Measurements from ENCODE around the gene ASB16.
"Not testable (repeated sequence)": the region's sequence is repeated elsewhere in the genome, so short reads cannot be mapped to it uniquely, and the experiment has no call there.

Gene ASB16

GRCh38 chr17:44132275-44132821 lies 38.2 kb upstream of the ASB16 start:
- FAIRE-seq (no peak), DNase-seq (ENCODE audit: insufficient read length) (no peak)
- no peak for TF ChIP-seq POLR2A (IDR thresholded peaks at IDR 0.05; ENCODE audit: low read depth, low read length)
- TF ChIP-seq TAF1 (IDR thresholded peaks at IDR 0.05; ENCODE audit: borderline replicate concordance, low read depth, low read length): no peak
- TF ChIP-seq POLR2AphosphoS5 (IDR thresholded peaks at IDR 0.05; ENCODE audit: low read depth, low read length): no peak

- no peak for TF ChIP-seq POLR2AphosphoS5 (IDR thresholded peaks at IDR 0.05; ENCODE audit: low read depth, low read length)
- no peak for TF ChIP-seq POLR2A (IDR thresholded peaks at IDR 0.05; ENCODE audit: low read depth, low read length)
- no peak for TF ChIP-seq TAF1 (IDR thresholded peaks at IDR 0.05; ENCODE audit: borderline replicate concordance, low read depth, low read length)
- FAIRE-seq (no peak), DNase-seq (ENCODE audit: insufficient read length) (no peak)
Observed at GRCh38 chr17:44133918-44134476, 36.5 kb upstream of the ASB16 start.

GRCh38 chr17:44134752-44135568 lies 35.5 kb upstream of the ASB16 start:
- TF ChIP-seq TAF1 (IDR thresholded peaks at IDR 0.05; ENCODE audit: borderline replicate concordance, low read depth, low read length): no peak
- no peak for DNase-seq (ENCODE audit: insufficient read length)
- no peak for FAIRE-seq

- no peak for TF ChIP-seq POLR2A (IDR thresholded peaks at IDR 0.05; ENCODE audit: low read depth, low read length)
- DNase-seq (ENCODE audit: insufficient read length) (no peak), FAIRE-seq (no peak)
Observed at GRCh38 chr17:44137891-44138709, 32.4 kb upstream of the ASB16 start.

- not testable (repeated sequence) for FAIRE-seq; DNase-seq (ENCODE audit: insufficient read length)
Observed at GRCh38 chr17:44143921-44144320, 26.6 kb upstream of the ASB16 start.

GRCh38 chr17:44144966-44145739 lies 25.4 kb upstream of the ASB16 start:
- FAIRE-seq: no peak
- TF ChIP-seq POLR2AphosphoS5 (IDR thresholded peaks at IDR 0.05; ENCODE audit: low read depth, low read length): no peak
- no peak for TF ChIP-seq TAF1 (IDR thresholded peaks at IDR 0.05; ENCODE audit: borderline replicate concordance, low read depth, low read length)
- no peak for TF ChIP-seq POLR2A (IDR thresholded peaks at IDR 0.05; ENCODE audit: low read depth, low read length)

GRCh38 chr17:44146375-44147346 lies 23.8 kb upstream of the ASB16 start:
- no peak for FAIRE-seq
- TF ChIP-seq TAF1 (IDR thresholded peaks at IDR 0.05; ENCODE audit: borderline replicate concordance, low read depth, low read length): no peak
- no peak for DNase-seq (ENCODE audit: insufficient read length)

More at GRCh38 chr17:44144966-44145739, 25.4 kb upstream of the ASB16 start:
- no peak for DNase-seq (ENCODE audit: insufficient read length)

GRCh38 chr17:44147812-44148211 lies 22.7 kb upstream of the ASB16 start:
- TF ChIP-seq POLR2A (IDR thresholded peaks at IDR 0.05; ENCODE audit: low read depth, low read length) (no peak), POLR2AphosphoS5 (IDR thresholded peaks at IDR 0.05; ENCODE audit: low read depth, low read length) (no peak), TAF1 (IDR thresholded peaks at IDR 0.05; ENCODE audit: borderline replicate concordance, low read depth, low read length) (no peak)
- no peak for FAIRE-seq

GRCh38 chr17:44149066-44149465 lies 21.4 kb upstream of the ASB16 start:
- not testable (repeated sequence) for DNase-seq (ENCODE audit: insufficient read length); FAIRE-seq

More at GRCh38 chr17:44147812-44148211, 22.7 kb upstream of the ASB16 start:
- no peak for DNase-seq (ENCODE audit: insufficient read length)

GRCh38 chr17:44149750-44150329 lies 20.7 kb upstream of the ASB16 start:
- FAIRE-seq: no peak
- TF ChIP-seq TAF1 (IDR thresholded peaks at IDR 0.05; ENCODE audit: borderline replicate concordance, low read depth, low read length): no peak
- no peak for TF ChIP-seq POLR2AphosphoS5 (IDR thresholded peaks at IDR 0.05; ENCODE audit: low read depth, low read length)
- no peak for TF ChIP-seq POLR2A (IDR thresholded peaks at IDR 0.05; ENCODE audit: low read depth, low read length)
- DNase-seq (ENCODE audit: insufficient read length): no peak
